Effector memory CD4-positive, alpha-beta T cell (primary cell): ENCODE results near the gene SEMA3D.

ENCODE experiments used
- DNase-seq, 3 donors: peaks; one replicate each; pipeline ENCODE4 v3.0.0-alpha.2; 2020
- H3K27ac ChIP-seq: 2 replicates; pipeline ENCODE4 v1.7.0; 2013; ENCODE audit warnings: mild to moderate bottlenecking, low read length, moderate library complexity; ENCODE audit not compliant: insufficient read depth, poor library complexity, severe bottlenecking
- H3K27me3 ChIP-seq: replicated peaks from 2 replicates; pipeline ENCODE4 v1.7.0; 2013; ENCODE audit warnings: mild to moderate bottlenecking, low read length; ENCODE audit not compliant: insufficient read depth, control insufficient read depth, poor library complexity, severe bottlenecking
- H3K36me3 ChIP-seq: 2 replicates; pipeline ENCODE4 v1.7.0; 2013; ENCODE audit warnings: mild to moderate bottlenecking, low read length, moderate library complexity; ENCODE audit not compliant: control insufficient read depth, insufficient read depth
- H3K4me1 ChIP-seq: 2 replicates; pipeline ENCODE4 v1.7.0; 2013; ENCODE audit warnings: low read length, mild to moderate bottlenecking; ENCODE audit not compliant: control insufficient read depth, insufficient read depth, poor library complexity, severe bottlenecking
- H3K4me3 ChIP-seq: 2 replicates; pipeline ENCODE4 v1.7.0; 2013; ENCODE audit warnings: low read length, low read depth, mild to moderate bottlenecking; ENCODE audit not compliant: insufficient read depth, poor library complexity, severe bottlenecking
- H3K9me3 ChIP-seq: 2 replicates; pipeline ENCODE4 v1.7.0; 2013; ENCODE audit warnings: mild to moderate bottlenecking, low read length, moderate library complexity; ENCODE audit not compliant: control insufficient read depth

Gene SEMA3D

GRCh38 chr7:85135977-85136376, 50.9 kb downstream of the SEMA3D start:
- Histone ChIP-seq H3K4me1 (no peaks in the 10 kb centered on the region), H3K4me3 (no peak overlapping the region), H3K36me3 (no peaks in the 10 kb centered on the region), H3K27me3 (no peaks in the 10 kb centered on the region), H3K27ac (no peak overlapping the region), H3K9me3 (no peaks in the 10 kb centered on the region)
- no peak for DNase-seq

GRCh38 chr7:85133560-85133959, 53.3 kb downstream of the SEMA3D start:
- no peaks in the 10 kb centered on the region for H3K36me3 ChIP-seq
- no peaks in the 10 kb centered on the region for H3K27me3 ChIP-seq
- no peaks in the 10 kb centered on the region for H3K9me3 ChIP-seq
- no peaks in the 10 kb centered on the region for H3K4me1 ChIP-seq
- H3K27ac ChIP-seq, result no peak overlapping the region
- no peak for DNase-seq
- H3K4me3 ChIP-seq, result no peak overlapping the region

GRCh38 chr7:85133006-85133405, 53.9 kb downstream of the SEMA3D start:
- no peaks in the 10 kb centered on the region for H3K9me3 ChIP-seq
- no peak overlapping the region for H3K27ac ChIP-seq
- no peaks in the 10 kb centered on the region for H3K27me3 ChIP-seq
- no peak for DNase-seq
- no peaks in the 10 kb centered on the region for H3K36me3 ChIP-seq
- H3K4me1 ChIP-seq, result no peaks in the 10 kb centered on the region
- no peak overlapping the region for H3K4me3 ChIP-seq

- Histone ChIP-seq H3K9me3 (no peaks in the 10 kb centered on the region), H3K27me3 (no peaks in the 10 kb centered on the region), H3K36me3 (no peaks in the 10 kb centered on the region), H3K27ac (no peak overlapping the region), H3K4me1 (no peaks in the 10 kb centered on the region), H3K4me3 (no peak overlapping the region)
- DNase-seq, result no peak
These were observed 56.2 kb downstream of the SEMA3D start for GRCh38 chr7:85130702-85131101.

- Histone ChIP-seq H3K27ac (no peak overlapping the region), H3K27me3 (no peaks in the 10 kb centered on the region), H3K4me1 (no peaks in the 10 kb centered on the region), H3K9me3 (no peaks in the 10 kb centered on the region), H3K36me3 (no peaks in the 10 kb centered on the region), H3K4me3 (no peak overlapping the region)
- DNase-seq, result no peak
These were observed 60.5 kb downstream of the SEMA3D start for GRCh38 chr7:85126383-85126782.

GRCh38 chr7:85125651-85126131, 61.2 kb downstream of the SEMA3D start:
- H3K27me3 ChIP-seq, result no peaks in the 10 kb centered on the region
- no peak for DNase-seq
- H3K4me3 ChIP-seq, result no peak overlapping the region
- H3K9me3 ChIP-seq, result no peaks in the 10 kb centered on the region
- no peaks in the 10 kb centered on the region for H3K4me1 ChIP-seq
- H3K27ac ChIP-seq, result no peak overlapping the region
- no peaks in the 10 kb centered on the region for H3K36me3 ChIP-seq

GRCh38 chr7:85125176-85125575, 61.7 kb downstream of the SEMA3D start:
- no peak for DNase-seq
- no peaks in the 10 kb centered on the region for H3K9me3 ChIP-seq
- no peaks in the 10 kb centered on the region for H3K36me3 ChIP-seq

GRCh38 chr7:85119934-85120333, 66.9 kb downstream of the SEMA3D start:
- Histone ChIP-seq H3K4me3 (no peak overlapping the region), H3K27me3 (no peaks in the 10 kb centered on the region), H3K27ac (no peak overlapping the region), H3K4me1 (no peaks in the 10 kb centered on the region), H3K9me3 (no peaks in the 10 kb centered on the region), H3K36me3 (no peaks in the 10 kb centered on the region)
- no peak for DNase-seq

More at GRCh38 chr7:85125176-85125575, 61.7 kb downstream of the SEMA3D start:
- H3K4me3 ChIP-seq, result no peak overlapping the region
- H3K4me1 ChIP-seq, result no peaks in the 10 kb centered on the region
- H3K27me3 ChIP-seq, result no peaks in the 10 kb centered on the region
- H3K27ac ChIP-seq, result no peak overlapping the region

GRCh38 chr7:85115862-85116261, 71.0 kb downstream of the SEMA3D start:
- H3K4me3 ChIP-seq, result no peak overlapping the region
- no peaks in the 10 kb centered on the region for H3K4me1 ChIP-seq
- H3K27me3 ChIP-seq, result no peaks in the 10 kb centered on the region
- H3K9me3 ChIP-seq, result no peaks in the 10 kb centered on the region
- no peak overlapping the region for H3K27ac ChIP-seq
- no peaks in the 10 kb centered on the region for H3K36me3 ChIP-seq
- no peak for DNase-seq

GRCh38 chr7:85115006-85115405, 71.8 kb downstream of the SEMA3D start:
- Histone ChIP-seq H3K36me3 (no peaks in the 10 kb centered on the region), H3K9me3 (no peaks in the 10 kb centered on the region), H3K4me1 (no peaks in the 10 kb centered on the region), H3K27ac (no peak overlapping the region), H3K27me3 (no peaks in the 10 kb centered on the region), H3K4me3 (no peak overlapping the region)
- no peak for DNase-seq

- no peak for DNase-seq
- H3K9me3 ChIP-seq, result no peaks in the 10 kb centered on the region
- H3K4me1 ChIP-seq, result no peaks in the 10 kb centered on the region
- no peak overlapping the region for H3K4me3 ChIP-seq
- H3K27ac ChIP-seq, result no peak overlapping the region
- H3K36me3 ChIP-seq, result no peaks in the 10 kb centered on the region
- no peaks in the 10 kb centered on the region for H3K27me3 ChIP-seq
These were observed 72.5 kb downstream of the SEMA3D start for GRCh38 chr7:85114342-85114741.
